DND-41 (cell line): Measurements from ENCODE around the gene TM4SF20.
"Not testable (repeated sequence)": the region's sequence is repeated elsewhere in the genome, so short reads cannot be mapped to it uniquely, and the experiment has no call there.

Experiments used
- ATAC-seq: fragments of 200-7000 bp; cut with Tn5 transposase; 3 replicates; pipeline ENCODE4 v1.9.1; 2021; ENCODE audit warnings: low read depth; ENCODE audit not compliant: insufficient read depth
- DNase-seq: peaks from one replicate; pipeline ENCODE4 v3.0.0-alpha.2; 2020
- H2AFZ ChIP-seq: 2 replicates; pipeline ENCODE4 v1.6.0; 2012; ENCODE audit warnings: low read depth, low read length
- H3K27ac ChIP-seq: 2 replicates; pipeline ENCODE4 v1.5.1; 2012; ENCODE audit warnings: low read length, inconsistent platforms
- H3K27me3 ChIP-seq: fragments of 200-600 bp; sonication (generic); 2 replicates; pipeline ENCODE4 v1.6.0; 2012; ENCODE audit warnings: low read length, mild to moderate bottlenecking, inconsistent platforms; ENCODE audit not compliant: insufficient read depth, poor library complexity
- H3K36me3 ChIP-seq: 2 replicates; pipeline ENCODE4 v1.5.1; 2012; ENCODE audit warnings: low read length, inconsistent platforms; ENCODE audit not compliant: insufficient read depth
- H3K4me1 ChIP-seq: 2 replicates; pipeline ENCODE4 v1.5.1; 2012; ENCODE audit warnings: mild to moderate bottlenecking, low read length; ENCODE audit not compliant: insufficient read depth
- H3K4me2 ChIP-seq: 2 replicates; pipeline ENCODE4 v1.6.0; 2012; ENCODE audit warnings: mild to moderate bottlenecking, moderate library complexity, low read length, inconsistent platforms; ENCODE audit not compliant: insufficient read depth
- H3K4me3 ChIP-seq, 2 experiments: fragments of 200-600 bp in 1 of 2; shearing (Covaris generic) in 1 of 2; 2 replicates each; pipeline ENCODE4 v1.5.1; 2012 to 2016; ENCODE audit warnings: inconsistent platforms in 2 of 2, low read length in 2 of 2, mild to moderate bottlenecking in 2 of 2, low read depth in 1 of 2, moderate library complexity in 1 of 2
- H3K79me2 ChIP-seq: 2 replicates; pipeline ENCODE4 v1.6.0; 2012; ENCODE audit warnings: low read length, inconsistent platforms; ENCODE audit not compliant: insufficient read depth
- H3K9ac ChIP-seq: 2 replicates; pipeline ENCODE4 v1.6.0; 2012; ENCODE audit warnings: low read depth, mild to moderate bottlenecking, inconsistent platforms, low read length, moderate library complexity
- H3K9me3 ChIP-seq: 2 replicates; pipeline ENCODE4 v1.5.1; 2012; ENCODE audit warnings: low read length, moderate library complexity, mild to moderate bottlenecking, inconsistent platforms; ENCODE audit not compliant: insufficient read depth, severe bottlenecking
- H4K20me1 ChIP-seq: 2 replicates; pipeline ENCODE4 v1.6.0; 2012; ENCODE audit warnings: low read length; ENCODE audit not compliant: insufficient read depth
- CTCF ChIP-seq: IDR thresholded peaks from 2 replicates; pipeline ENCODE4 v1.5.1; 2012; ENCODE audit warnings: borderline replicate concordance, low read length, moderate library complexity, mild to moderate bottlenecking; ENCODE audit not compliant: poor library complexity, severe bottlenecking; ENCODE audit errors: extremely low read depth
- EZH2 ChIP-seq: IDR thresholded peaks from 3 replicates; pipeline ENCODE4 v1.6.1; 2012; ENCODE audit warnings: borderline replicate concordance, low read depth, mild to moderate bottlenecking, moderate library complexity, low read length, inconsistent platforms; ENCODE audit not compliant: severe bottlenecking

Gene TM4SF20

GRCh38 chr2:227386630-227387029 lies 7.5 kb upstream of the TM4SF20 start:
- Histone ChIP-seq H3K36me3 (no peaks in the 10 kb centered on the region), H3K4me3 (no peak overlapping the region), H3K9ac (no peak overlapping the region), H4K20me1 (no peaks in the 10 kb centered on the region), H3K9me3 (no peaks in the 10 kb centered on the region), H3K4me2 (no peak overlapping the region), H3K79me2 (no peaks in the 10 kb centered on the region), H3K27me3 (no peaks in the 10 kb centered on the region), H3K4me1 (no peaks in the 10 kb centered on the region), H3K27ac (no peak overlapping the region), H2AFZ (no peak overlapping the region)
- DNase-seq (no peak), ATAC-seq (no peak)
- TF ChIP-seq CTCF, result no peak
- no peak for TF ChIP-seq EZH2

- Histone ChIP-seq H3K27ac (no peak overlapping the region), H3K27me3 (peaks cover 2% of the 10 kb centered on the region), H3K79me2 (no peaks in the 10 kb centered on the region), H3K9ac (no peak overlapping the region), H3K4me1 (no peaks in the 10 kb centered on the region), H3K9me3 (no peaks in the 10 kb centered on the region), H2AFZ (no peak overlapping the region), H3K4me3 (no peak overlapping the region), H3K4me2 (no peak overlapping the region), H4K20me1 (no peaks in the 10 kb centered on the region), H3K36me3 (no peaks in the 10 kb centered on the region)
- ATAC-seq (no peak), DNase-seq (no peak)
- TF ChIP-seq EZH2 (no peak), CTCF (no peak)
Measured at GRCh38 chr2:227383686-227384085, 4.6 kb upstream of the TM4SF20 start.

GRCh38 chr2:227382241-227382835 lies 3.2 kb upstream of the TM4SF20 start:
- not testable (repeated sequence) for H3K4me3 ChIP-seq, H4K20me1 ChIP-seq, H3K27ac ChIP-seq, H3K9ac ChIP-seq, H3K36me3 ChIP-seq, H3K4me2 ChIP-seq, H3K4me1 ChIP-seq, H3K79me2 ChIP-seq, DNase-seq, H3K9me3 ChIP-seq, H2AFZ ChIP-seq, ATAC-seq, H3K27me3 ChIP-seq

- ATAC-seq, result no peak
- H4K20me1 ChIP-seq, result no peaks in the 10 kb centered on the region
- H3K4me3 ChIP-seq, result no peak overlapping the region
- H3K4me2 ChIP-seq, result no peak overlapping the region
- peaks cover 2% of the 10 kb centered on the region for H3K27me3 ChIP-seq
- no peak overlapping the region for H3K9ac ChIP-seq
- no peaks in the 10 kb centered on the region for H3K36me3 ChIP-seq
- TF ChIP-seq EZH2, result no peak
- H3K4me1 ChIP-seq, result no peaks in the 10 kb centered on the region
- no peaks in the 10 kb centered on the region for H3K79me2 ChIP-seq
- H3K9me3 ChIP-seq, result no peaks in the 10 kb centered on the region
- H3K27ac ChIP-seq, result no peak overlapping the region
- no peak overlapping the region for H2AFZ ChIP-seq
- no peak for DNase-seq
Measured at GRCh38 chr2:227378371-227378782, 729 bp downstream of the TM4SF20 start.
